Ascending aorta (tissue), 2 donors: ENCODE measurements around the gene TMEM167B. TPM values are rescaled to one million over a fixed set of nuclear protein-coding genes. Genes with fewer than 3 reads are reported as not detected.

Source experiments
- DNase-seq, 2 donors: peaks; one replicate each; pipeline ENCODE4 v3.0.0-alpha.2; 2019; ENCODE audit warnings: low spot score in 2 of 2
- H3K27ac ChIP-seq, 2 donors: fragments of 200-600 bp; sonication (generic); one replicate each; pipeline ENCODE4 v1.5.1; 2016 to 2017; ENCODE audit warnings: mild to moderate bottlenecking in 1 of 2
- H3K27me3 ChIP-seq: fragments of 200-600 bp; sonication (generic); one replicate; pipeline ENCODE4 v1.5.1; 2017
- H3K36me3 ChIP-seq, 2 donors: fragments of 200-600 bp; sonication (generic); one replicate each; pipeline ENCODE4 v1.5.1; 2016
- H3K4me1 ChIP-seq, 2 donors: fragments of 200-600 bp; sonication (generic); one replicate each; pipeline ENCODE4 v1.5.1; 2016 to 2017; ENCODE audit warnings: mild to moderate bottlenecking in 1 of 2
- H3K4me3 ChIP-seq, 2 donors: fragments of 200-600 bp; sonication (generic); one replicate each; pipeline ENCODE4 v1.5.1; 2016 to 2017; ENCODE audit warnings: mild to moderate bottlenecking in 1 of 2
- H3K9me3 ChIP-seq, 2 donors: fragments of 200-600 bp; sonication (generic); one replicate each; pipeline ENCODE4 v1.5.1; 2016
- intact Hi-C: fragments of 100-400 bp; cut with DNase I; formaldehyde crosslinking; loops from one replicate; pipeline ENCODE4 v1.15.1; 2023
- total RNA-seq: library from RNA; depleted of rRNA; stranded (reverse); fragments of >200 nt; gene quantifications from one replicate; pipeline ENCODE4 v1.1.0, GENCODE V29; 2016
- TF ChIP-seq, protein P1 (sequence below), 3 experiments: fragments of 200-600 bp in 2 of 3; fragments of 450-650 bp in 1 of 3; sonication (generic) in 2 of 3; IDR thresholded peaks; one replicate each; pipeline ENCODE4 v1.5.1; 2016 to 2019; ENCODE audit warnings: antibody characterized with exemption in 3 of 3, mild to moderate bottlenecking in 1 of 3, moderate library complexity in 1 of 3

TMEM167B gene
- total RNA-seq, 1 donor from 2014 or later = 20.5 TPM

DNA sequence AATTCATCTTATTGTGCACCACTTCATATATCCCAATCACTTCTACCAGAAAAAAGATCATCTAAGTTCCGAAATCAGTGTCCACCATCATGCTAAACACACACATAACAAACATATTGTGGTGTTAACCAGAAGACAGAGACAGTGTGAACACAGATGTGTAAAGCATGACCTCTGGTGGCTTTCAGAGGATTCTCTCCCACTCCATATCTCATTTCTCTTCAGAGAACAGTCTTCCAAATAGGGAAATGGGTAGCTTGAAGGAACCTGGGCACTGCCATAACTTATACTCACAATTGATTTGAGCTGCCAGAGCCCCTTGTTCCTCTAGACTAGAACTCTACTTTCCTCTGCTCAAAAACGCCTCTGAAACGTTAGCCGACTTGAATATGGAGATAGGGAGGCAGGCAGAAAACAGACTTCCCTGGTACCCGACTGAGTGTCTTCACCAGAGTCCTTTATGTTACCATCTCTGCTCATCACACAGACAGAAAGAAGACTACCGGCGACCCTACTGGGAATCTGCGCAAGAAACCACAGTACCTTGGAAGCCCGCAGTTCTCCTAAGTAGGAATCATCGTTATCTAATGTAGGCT, 21.6 kb downstream of the TMEM167B start:
- no peaks in the 10 kb centered on the region for H3K36me3 ChIP-seq
- peak overlapping the region in 1 of 2 donors; percentile 60 for H3K4me3 ChIP-seq
- peak in 1 of 2 donors; percentile 34 for DNase-seq
- TF ChIP-seq, protein P1, sequence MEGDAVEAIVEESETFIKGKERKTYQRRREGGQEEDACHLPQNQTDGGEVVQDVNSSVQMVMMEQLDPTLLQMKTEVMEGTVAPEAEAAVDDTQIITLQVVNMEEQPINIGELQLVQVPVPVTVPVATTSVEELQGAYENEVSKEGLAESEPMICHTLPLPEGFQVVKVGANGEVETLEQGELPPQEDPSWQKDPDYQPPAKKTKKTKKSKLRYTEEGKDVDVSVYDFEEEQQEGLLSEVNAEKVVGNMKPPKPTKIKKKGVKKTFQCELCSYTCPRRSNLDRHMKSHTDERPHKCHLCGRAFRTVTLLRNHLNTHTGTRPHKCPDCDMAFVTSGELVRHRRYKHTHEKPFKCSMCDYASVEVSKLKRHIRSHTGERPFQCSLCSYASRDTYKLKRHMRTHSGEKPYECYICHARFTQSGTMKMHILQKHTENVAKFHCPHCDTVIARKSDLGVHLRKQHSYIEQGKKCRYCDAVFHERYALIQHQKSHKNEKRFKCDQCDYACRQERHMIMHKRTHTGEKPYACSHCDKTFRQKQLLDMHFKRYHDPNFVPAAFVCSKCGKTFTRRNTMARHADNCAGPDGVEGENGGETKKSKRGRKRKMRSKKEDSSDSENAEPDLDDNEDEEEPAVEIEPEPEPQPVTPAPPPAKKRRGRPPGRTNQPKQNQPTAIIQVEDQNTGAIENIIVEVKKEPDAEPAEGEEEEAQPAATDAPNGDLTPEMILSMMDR (IDR thresholded peaks at IDR 0.05) = no peak
- H3K27me3 ChIP-seq = peaks cover 6% of the 10 kb centered on the region
- H3K4me1 ChIP-seq = peaks cover 5 to 8% of the 10 kb centered on the region in 2 donors
- H3K9me3 ChIP-seq = no peaks in the 10 kb centered on the region
- no peak overlapping the region for H3K27ac ChIP-seq
- intact Hi-C loops = loop anchor here (1.0 to 5.0 kb wide), 2 partner anchors 12 to 150 kb away; partner anchors contain the start of gene CLCC1

GRCh38 chr1:109112652-109113285, 22.2 kb downstream of the TMEM167B start:
- Histone ChIP-seq H3K4me1 (peaks cover 5 to 8% of the 10 kb centered on the region in 2 donors), H3K27me3 (peaks cover 6% of the 10 kb centered on the region), H3K36me3 (no peaks in the 10 kb centered on the region), H3K4me3 (peak overlapping the region; percentile 47 to 60), H3K27ac (no peak overlapping the region), H3K9me3 (no peaks in the 10 kb centered on the region)
- TF ChIP-seq, protein P1 (IDR thresholded peaks at IDR 0.05) = peak; percentile 86 to 95 (median 92)
- intact Hi-C loops = loop anchor here (1.0 to 5.0 kb wide), 2 partner anchors 12 to 150 kb away; partner anchors contain the start of gene CLCC1
- DNase-seq = peak; percentile 74 to 97

- peak within 1 kb of the TSS; percentile 47 to 60 for H3K4me3 ChIP-seq
- peaks cover 5 to 8% of the 10 kb centered on the region in 2 donors for H3K4me1 ChIP-seq
- TF ChIP-seq, protein P1 (IDR thresholded peaks at IDR 0.05) = no peak
- H3K27me3 ChIP-seq = peaks cover 6% of the 10 kb centered on the region
- no peaks in the 10 kb centered on the region for H3K9me3 ChIP-seq
- H3K36me3 ChIP-seq = no peaks in the 10 kb centered on the region
- intact Hi-C loops = loop anchor here (5.0 kb wide), 1 partner anchor 151 kb away; the partner anchor contains the start of gene CLCC1
- DNase-seq = peak in 1 of 2 donors; percentile 74
- no peak within 1 kb of the TSS for H3K27ac ChIP-seq
These were observed 23.2 kb downstream of the TMEM167B start, which contains the start of gene ELAPOR1 for GRCh38 chr1:109113590-109114341. Gene ELAPOR1, plus strand, starts transcription at chr1:109114115. Its CDS starts 69 bp downstream, at chr1:109114184.

GRCh38 chr1:109114342-109114674, 23.7 kb downstream of the TMEM167B start:
- Histone ChIP-seq H3K36me3 (no peaks in the 10 kb centered on the region), H3K27me3 (peaks cover 6% of the 10 kb centered on the region), H3K4me1 (peaks cover 5 to 8% of the 10 kb centered on the region in 2 donors), H3K4me3 (peak overlapping the region; percentile 47 to 60), H3K9me3 (no peaks in the 10 kb centered on the region), H3K27ac (no peak overlapping the region)
- intact Hi-C loops = loop anchor here (5.0 kb wide), 1 partner anchor 152 kb away; the partner anchor contains the start of gene CLCC1
- TF ChIP-seq, protein P1 (IDR thresholded peaks at IDR 0.05) = no peak
- DNase-seq = no peak

- H3K4me3 ChIP-seq = no peak overlapping the region
- TF ChIP-seq, protein P1 (IDR thresholded peaks at IDR 0.05) = no peak
- H3K9me3 ChIP-seq = no peaks in the 10 kb centered on the region
- peaks cover 5 to 8% of the 10 kb centered on the region in 2 donors for H3K4me1 ChIP-seq
- H3K27ac ChIP-seq = no peak overlapping the region
- peaks cover 6% of the 10 kb centered on the region for H3K27me3 ChIP-seq
- H3K36me3 ChIP-seq = no peaks in the 10 kb centered on the region
- DNase-seq = peak in 1 of 2 donors; percentile 7
- intact Hi-C loops = no loop called here
These were observed 25.1 kb downstream of the TMEM167B start for GRCh38 chr1:109115685-109116084.
